ENCODE data around the gene TMEM126A.

TMEM126A gene

GRCh38 chr11:85695546-85695945, 47.8 kb downstream of the TMEM126A start:
- Histone ChIP-seq H3K36me3 (ENCODE audit: low read depth) (no peaks in the 10 kb centered on the region), H3K27ac (ENCODE audit: poor library complexity, severe bottlenecking) (no peak overlapping the region), H3K4me3 (ENCODE audit: severe bottlenecking) (no peak overlapping the region), H3K9me3 (ENCODE audit: severe bottlenecking) (no peaks in the 10 kb centered on the region), H3K27me3 (ENCODE audit: insufficient read depth, poor library complexity, severe bottlenecking) (no peaks in the 10 kb centered on the region), H3K4me1 (ENCODE audit: insufficient read depth, poor library complexity, severe bottlenecking) (no peaks in the 10 kb centered on the region)
- no peak for TF ChIP-seq CTCF (IDR thresholded peaks at IDR 0.05; ENCODE audit: poor library complexity, severe bottlenecking)
- no peak for ATAC-seq (ENCODE audit: low read depth)
- no peak for DNase-seq (ENCODE audit: low spot score)

GRCh38 chr11:85697747-85698146, 50.0 kb downstream of the TMEM126A start:
- H3K4me1 ChIP-seq (ENCODE audit: insufficient read depth, poor library complexity, severe bottlenecking), result no peaks in the 10 kb centered on the region
- no peak for TF ChIP-seq CTCF (IDR thresholded peaks at IDR 0.05; ENCODE audit: poor library complexity, severe bottlenecking)
- no peak for ATAC-seq (ENCODE audit: low read depth)
- H3K27ac ChIP-seq (ENCODE audit: poor library complexity, severe bottlenecking), result no peak overlapping the region
- H3K36me3 ChIP-seq (ENCODE audit: low read depth), result no peaks in the 10 kb centered on the region
- no peaks in the 10 kb centered on the region for H3K27me3 ChIP-seq (ENCODE audit: insufficient read depth, poor library complexity, severe bottlenecking)
- no peak for DNase-seq (ENCODE audit: low spot score)
- no peak overlapping the region for H3K4me3 ChIP-seq (ENCODE audit: severe bottlenecking)
- peaks cover 2% of the 10 kb centered on the region for H3K9me3 ChIP-seq (ENCODE audit: severe bottlenecking)

GRCh38 chr11:85698195-85698594, 50.4 kb downstream of the TMEM126A start:
- Histone ChIP-seq H3K9me3 (ENCODE audit: severe bottlenecking) (peaks cover 2% of the 10 kb centered on the region), H3K36me3 (ENCODE audit: low read depth) (no peaks in the 10 kb centered on the region), H3K27ac (ENCODE audit: poor library complexity, severe bottlenecking) (no peak overlapping the region), H3K4me3 (ENCODE audit: severe bottlenecking) (no peak overlapping the region), H3K4me1 (ENCODE audit: insufficient read depth, poor library complexity, severe bottlenecking) (no peaks in the 10 kb centered on the region), H3K27me3 (ENCODE audit: insufficient read depth, poor library complexity, severe bottlenecking) (no peaks in the 10 kb centered on the region)
- DNase-seq (ENCODE audit: low spot score) (no peak), ATAC-seq (ENCODE audit: low read depth) (peak; percentile 33; the same call in 1 of the 3 replicates)
- TF ChIP-seq CTCF (IDR thresholded peaks at IDR 0.05; ENCODE audit: poor library complexity, severe bottlenecking), result no peak

GRCh38 chr11:85699957-85700741, 52.4 kb downstream of the TMEM126A start:
- peaks cover 2% of the 10 kb centered on the region for H3K9me3 ChIP-seq (ENCODE audit: severe bottlenecking)
- no peaks in the 10 kb centered on the region for H3K36me3 ChIP-seq (ENCODE audit: low read depth)
- ATAC-seq (ENCODE audit: low read depth), result no peak
- TF ChIP-seq CTCF (IDR thresholded peaks at IDR 0.05; ENCODE audit: poor library complexity, severe bottlenecking), result no peak
- H3K4me1 ChIP-seq (ENCODE audit: insufficient read depth, poor library complexity, severe bottlenecking), result no peaks in the 10 kb centered on the region
- H3K27ac ChIP-seq (ENCODE audit: poor library complexity, severe bottlenecking), result no peak overlapping the region
- H3K27me3 ChIP-seq (ENCODE audit: insufficient read depth, poor library complexity, severe bottlenecking), result peaks cover 3% of the 10 kb centered on the region
- DNase-seq (ENCODE audit: low spot score), result no peak
- no peak overlapping the region for H3K4me3 ChIP-seq (ENCODE audit: severe bottlenecking)

GRCh38 chr11:85704967-85705366, 57.2 kb downstream of the TMEM126A start:
- TF ChIP-seq CTCF (IDR thresholded peaks at IDR 0.05; ENCODE audit: poor library complexity, severe bottlenecking), result no peak
- DNase-seq (ENCODE audit: low spot score) (no peak), ATAC-seq (ENCODE audit: low read depth) (no peak)
- Histone ChIP-seq H3K36me3 (ENCODE audit: low read depth) (no peaks in the 10 kb centered on the region), H3K27me3 (ENCODE audit: insufficient read depth, poor library complexity, severe bottlenecking) (peaks cover 3% of the 10 kb centered on the region), H3K27ac (ENCODE audit: poor library complexity, severe bottlenecking) (no peak overlapping the region), H3K4me3 (ENCODE audit: severe bottlenecking) (no peak overlapping the region), H3K4me1 (ENCODE audit: insufficient read depth, poor library complexity, severe bottlenecking) (no peaks in the 10 kb centered on the region), H3K9me3 (ENCODE audit: severe bottlenecking) (peaks cover 2% of the 10 kb centered on the region)

Data from RWPE2 (cell line).